Fibroblast of mammary gland (primary cell): Measurements from ENCODE around the gene RBMY1D.
"Not testable (repeated sequence)": the region's sequence is repeated elsewhere in the genome, so short reads cannot be mapped to it uniquely, and the experiment has no call there.

Experiments
- DNase-seq: peaks from one replicate; pipeline ENCODE4 v3.0.0-alpha.2; 2010; ENCODE audit warnings: low read depth
- H3K4me3 ChIP-seq: 2 replicates; pipeline ENCODE4 v1.5.1; 2011; ENCODE audit warnings: low read depth, mild to moderate bottlenecking, low read length, moderate library complexity; ENCODE audit not compliant: control insufficient read depth
- TF ChIP-seq, protein P1 (sequence below): conservative IDR thresholded peaks from 2 replicates; pipeline ENCODE4 v1.5.1; 2011; ENCODE audit warnings: low read depth, low read length, inconsistent platforms; ENCODE audit not compliant: control insufficient read depth, insufficient read depth

The RBMY1D gene

DNA sequence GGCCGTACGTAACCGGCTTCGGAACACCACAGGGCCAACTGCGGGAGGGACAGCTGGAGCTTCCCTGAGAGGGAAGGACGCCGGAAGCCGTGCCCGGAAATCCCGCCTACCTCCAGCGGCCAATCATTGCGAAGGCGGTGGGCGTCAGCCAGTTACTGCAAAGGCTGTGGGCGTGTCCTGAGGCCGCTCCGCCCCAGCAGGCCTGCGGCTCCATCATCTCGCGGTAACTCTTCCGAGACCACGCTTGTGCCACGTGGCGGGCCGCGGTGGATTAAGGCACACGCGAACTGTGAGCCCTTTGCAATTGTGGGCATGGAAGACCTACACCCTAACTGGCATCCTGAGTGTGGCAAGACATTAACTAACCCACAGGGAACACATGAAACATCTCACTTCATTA, at the start of gene RBMY1D:
Gene RBMY1D (minus strand): TSS at position 101 of the 400 bp plus-strand sequence. CDS start 2,013 bp downstream, outside the sequence.
- DNase-seq, H3K4me3 ChIP-seq: not testable (repeated sequence)

DNA sequence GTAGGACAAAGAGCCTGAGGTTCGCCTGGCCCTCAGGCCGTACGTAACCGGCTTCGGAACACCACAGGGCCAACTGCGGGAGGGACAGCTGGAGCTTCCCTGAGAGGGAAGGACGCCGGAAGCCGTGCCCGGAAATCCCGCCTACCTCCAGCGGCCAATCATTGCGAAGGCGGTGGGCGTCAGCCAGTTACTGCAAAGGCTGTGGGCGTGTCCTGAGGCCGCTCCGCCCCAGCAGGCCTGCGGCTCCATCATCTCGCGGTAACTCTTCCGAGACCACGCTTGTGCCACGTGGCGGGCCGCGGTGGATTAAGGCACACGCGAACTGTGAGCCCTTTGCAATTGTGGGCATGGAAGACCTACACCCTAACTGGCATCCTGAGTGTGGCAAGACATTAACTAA, 23.6 kb upstream of the RBMY1D start, which contains the start of gene RBMY1E:
Gene RBMY1E (minus strand): TSS at position 101 of the 400 bp plus-strand sequence. CDS start 1,978 bp downstream, outside the sequence.
- H3K4me3 ChIP-seq, DNase-seq: not testable (repeated sequence)

- not testable (repeated sequence) for DNase-seq
Observed at GRCh38 chrY:21869407-21870076, 24.8 kb downstream of the RBMY1D start.

DNA sequence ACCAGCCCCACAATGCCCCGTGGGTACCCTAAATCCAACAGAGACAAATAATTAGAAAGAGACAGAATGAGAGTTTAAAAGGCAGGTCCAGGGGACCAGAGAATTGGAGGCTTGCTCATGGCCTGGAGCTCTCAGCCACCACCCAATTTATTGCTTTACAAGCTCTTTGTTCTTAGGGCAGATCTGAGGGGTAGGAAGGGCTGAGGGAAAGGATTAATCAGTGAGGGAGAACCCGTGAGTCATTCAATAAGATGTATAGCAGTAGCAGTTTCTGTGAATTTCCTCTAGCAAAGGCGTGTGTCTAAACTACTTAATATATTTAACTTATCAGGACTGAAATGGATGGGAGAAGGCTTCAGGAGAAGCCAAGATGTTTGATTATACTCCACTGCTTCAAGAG, 48.8 kb downstream of the RBMY1D start:
- no peak overlapping the region for H3K4me3 ChIP-seq
- DNase-seq, result no peak
- TF ChIP-seq, protein P1, sequence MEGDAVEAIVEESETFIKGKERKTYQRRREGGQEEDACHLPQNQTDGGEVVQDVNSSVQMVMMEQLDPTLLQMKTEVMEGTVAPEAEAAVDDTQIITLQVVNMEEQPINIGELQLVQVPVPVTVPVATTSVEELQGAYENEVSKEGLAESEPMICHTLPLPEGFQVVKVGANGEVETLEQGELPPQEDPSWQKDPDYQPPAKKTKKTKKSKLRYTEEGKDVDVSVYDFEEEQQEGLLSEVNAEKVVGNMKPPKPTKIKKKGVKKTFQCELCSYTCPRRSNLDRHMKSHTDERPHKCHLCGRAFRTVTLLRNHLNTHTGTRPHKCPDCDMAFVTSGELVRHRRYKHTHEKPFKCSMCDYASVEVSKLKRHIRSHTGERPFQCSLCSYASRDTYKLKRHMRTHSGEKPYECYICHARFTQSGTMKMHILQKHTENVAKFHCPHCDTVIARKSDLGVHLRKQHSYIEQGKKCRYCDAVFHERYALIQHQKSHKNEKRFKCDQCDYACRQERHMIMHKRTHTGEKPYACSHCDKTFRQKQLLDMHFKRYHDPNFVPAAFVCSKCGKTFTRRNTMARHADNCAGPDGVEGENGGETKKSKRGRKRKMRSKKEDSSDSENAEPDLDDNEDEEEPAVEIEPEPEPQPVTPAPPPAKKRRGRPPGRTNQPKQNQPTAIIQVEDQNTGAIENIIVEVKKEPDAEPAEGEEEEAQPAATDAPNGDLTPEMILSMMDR, result no peak

More at GRCh38 chrY:21869407-21870076, 24.8 kb downstream of the RBMY1D start:
- not testable (repeated sequence) for H3K4me3 ChIP-seq

- TF ChIP-seq, protein P1, result no peak
Observed at GRCh38 chrY:21842090-21842489, 52.2 kb downstream of the RBMY1D start.

DNA sequence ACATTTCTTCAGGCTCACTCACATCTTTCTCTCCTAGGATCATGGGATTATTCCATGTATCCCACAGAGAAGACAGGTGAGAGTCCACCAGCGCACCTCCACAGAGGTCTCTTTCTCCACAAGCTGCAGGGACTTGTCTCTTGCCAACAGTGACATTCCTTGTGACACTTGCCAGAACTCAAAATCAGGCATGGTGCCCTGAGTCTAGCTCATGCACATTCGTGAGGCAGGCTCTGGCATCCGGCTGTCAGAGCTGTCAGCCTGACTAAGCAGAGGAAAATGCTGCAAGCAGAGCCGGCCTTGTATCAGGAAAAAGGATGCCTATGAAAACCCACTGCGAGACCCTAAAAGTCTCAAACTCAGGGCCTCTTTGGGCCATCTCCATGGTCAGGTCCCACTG, 54.8 kb downstream of the RBMY1D start:
- no peak overlapping the region for H3K4me3 ChIP-seq
- no peak for DNase-seq
- TF ChIP-seq, protein P1, result no peak

More at GRCh38 chrY:21842090-21842489, 52.2 kb downstream of the RBMY1D start:
- DNase-seq, result no peak
- no peak overlapping the region for H3K4me3 ChIP-seq

- TF ChIP-seq, protein P1, result no peak
- H3K4me3 ChIP-seq, result no peak overlapping the region
Observed at GRCh38 chrY:21836343-21836742, 58.0 kb downstream of the RBMY1D start.

GRCh38 chrY:21835052-21835451, 59.3 kb downstream of the RBMY1D start:
- TF ChIP-seq, protein P1, result no peak
- DNase-seq, result no peak
- H3K4me3 ChIP-seq, result no peak overlapping the region

More at GRCh38 chrY:21836343-21836742, 58.0 kb downstream of the RBMY1D start:
- no peak for DNase-seq
